ENCODE measurements around the gene C1orf185.

Gene C1orf185

GRCh38 chr1:51114137-51114536 lies 12.1 kb downstream of the C1orf185 start:
- no peak overlapping the region for H3K9ac ChIP-seq (ENCODE audit: low read depth, low read length, poor library complexity, severe bottlenecking)
- no peaks in the 10 kb centered on the region for H3F3A ChIP-seq (ENCODE audit: low read depth)
- H3K27me3 ChIP-seq (ENCODE audit: insufficient read depth, low read length, poor library complexity, severe bottlenecking), result no peaks in the 10 kb centered on the region
- no peaks in the 10 kb centered on the region for H3K9me3 ChIP-seq (ENCODE audit: insufficient read depth, low read depth, low read length)
- no peaks in the 10 kb centered on the region for H3K79me2 ChIP-seq (ENCODE audit: insufficient read depth, low read length)
- H3K4me3 ChIP-seq (ENCODE audit: low read length, poor library complexity, severe bottlenecking), result no peak overlapping the region
- no peaks in the 10 kb centered on the region for H3K4me1 ChIP-seq (ENCODE audit: insufficient read depth, low read length, poor library complexity, severe bottlenecking)
- H4K20me1 ChIP-seq (ENCODE audit: insufficient read depth, low read length, poor library complexity, severe bottlenecking), result no peaks in the 10 kb centered on the region
- TF ChIP-seq CTCF (conservative IDR thresholded peaks at IDR 0.05; ENCODE audit: low read length), result no peak
- no peak for TF ChIP-seq EZH2phosphoT487 (IDR thresholded peaks at IDR 0.05; ENCODE audit: borderline replicate concordance)
- H2AFZ ChIP-seq (ENCODE audit: low read length), result peak overlapping the region; percentile 13; the same call in 1 of the 2 replicates
- H3K4me2 ChIP-seq (ENCODE audit: low read depth, low read length, poor library complexity, severe bottlenecking), result no peak overlapping the region
- H3K36me3 ChIP-seq (ENCODE audit: insufficient read depth, low read length), result no peaks in the 10 kb centered on the region
- no peaks in the 10 kb centered on the region for H3K9me2 ChIP-seq (replicated peaks; ENCODE audit: low read depth, low read length)

- Histone ChIP-seq H3K9ac (ENCODE audit: low read depth, low read length, poor library complexity, severe bottlenecking) (no peak overlapping the region), H3K4me2 (ENCODE audit: low read depth, low read length, poor library complexity, severe bottlenecking) (peak overlapping the region; percentile 25), H3K9me3 (ENCODE audit: insufficient read depth, low read depth, low read length) (no peaks in the 10 kb centered on the region), H3K79me2 (ENCODE audit: insufficient read depth, low read length) (no peaks in the 10 kb centered on the region), H3K4me1 (ENCODE audit: insufficient read depth, low read length, poor library complexity, severe bottlenecking) (no peaks in the 10 kb centered on the region), H2AFZ (ENCODE audit: low read length) (peak overlapping the region; percentile 55), H3K9me2 (replicated peaks; ENCODE audit: low read depth, low read length) (no peaks in the 10 kb centered on the region), H3F3A (ENCODE audit: low read depth) (no peaks in the 10 kb centered on the region), H3K27me3 (ENCODE audit: insufficient read depth, low read length, poor library complexity, severe bottlenecking) (no peaks in the 10 kb centered on the region), H3K36me3 (ENCODE audit: insufficient read depth, low read length) (no peaks in the 10 kb centered on the region), H4K20me1 (ENCODE audit: insufficient read depth, low read length, poor library complexity, severe bottlenecking) (no peaks in the 10 kb centered on the region), H3K4me3 (ENCODE audit: low read length, poor library complexity, severe bottlenecking) (no peak overlapping the region)
- TF ChIP-seq EZH2phosphoT487 (IDR thresholded peaks at IDR 0.05; ENCODE audit: borderline replicate concordance) (no peak), CTCF (conservative IDR thresholded peaks at IDR 0.05; ENCODE audit: low read length) (no peak)
These were observed 13.8 kb downstream of the C1orf185 start for GRCh38 chr1:51115714-51116404.

GRCh38 chr1:51119331-51119730 lies 17.3 kb downstream of the C1orf185 start:
- no peak overlapping the region for H2AFZ ChIP-seq (ENCODE audit: low read length)
- no peaks in the 10 kb centered on the region for H3K9me3 ChIP-seq (ENCODE audit: insufficient read depth, low read depth, low read length)
- no peaks in the 10 kb centered on the region for H3F3A ChIP-seq (ENCODE audit: low read depth)
- H3K79me2 ChIP-seq (ENCODE audit: insufficient read depth, low read length), result no peaks in the 10 kb centered on the region
- no peak for TF ChIP-seq EZH2phosphoT487 (IDR thresholded peaks at IDR 0.05; ENCODE audit: borderline replicate concordance)
- no peak for TF ChIP-seq CTCF (conservative IDR thresholded peaks at IDR 0.05; ENCODE audit: low read length)
- H3K9me2 ChIP-seq (replicated peaks; ENCODE audit: low read depth, low read length), result no peaks in the 10 kb centered on the region
- no peak overlapping the region for H3K4me2 ChIP-seq (ENCODE audit: low read depth, low read length, poor library complexity, severe bottlenecking)
- H3K4me3 ChIP-seq (ENCODE audit: low read length, poor library complexity, severe bottlenecking), result no peak overlapping the region
- H4K20me1 ChIP-seq (ENCODE audit: insufficient read depth, low read length, poor library complexity, severe bottlenecking), result no peaks in the 10 kb centered on the region
- H3K9ac ChIP-seq (ENCODE audit: low read depth, low read length, poor library complexity, severe bottlenecking), result no peak overlapping the region
- no peaks in the 10 kb centered on the region for H3K4me1 ChIP-seq (ENCODE audit: insufficient read depth, low read length, poor library complexity, severe bottlenecking)
- no peaks in the 10 kb centered on the region for H3K27me3 ChIP-seq (ENCODE audit: insufficient read depth, low read length, poor library complexity, severe bottlenecking)
- H3K36me3 ChIP-seq (ENCODE audit: insufficient read depth, low read length), result no peaks in the 10 kb centered on the region
